ENCODE measurements around the gene GDAP1L1. TPM values are rescaled to one million over a fixed set of nuclear protein-coding genes. Genes with fewer than 3 reads are reported as not detected.
A peak's percentile ranks its signal among the peaks of the same experiment; 100 is the strongest.
"Not testable (repeated sequence)": the region's sequence is repeated elsewhere in the genome, so short reads cannot be mapped to it uniquely, and the experiment has no call there.

Gene GDAP1L1
- total RNA-seq, 2 donors from 2014 or later, result 1.2 TPM; not detected in 1

DNA sequence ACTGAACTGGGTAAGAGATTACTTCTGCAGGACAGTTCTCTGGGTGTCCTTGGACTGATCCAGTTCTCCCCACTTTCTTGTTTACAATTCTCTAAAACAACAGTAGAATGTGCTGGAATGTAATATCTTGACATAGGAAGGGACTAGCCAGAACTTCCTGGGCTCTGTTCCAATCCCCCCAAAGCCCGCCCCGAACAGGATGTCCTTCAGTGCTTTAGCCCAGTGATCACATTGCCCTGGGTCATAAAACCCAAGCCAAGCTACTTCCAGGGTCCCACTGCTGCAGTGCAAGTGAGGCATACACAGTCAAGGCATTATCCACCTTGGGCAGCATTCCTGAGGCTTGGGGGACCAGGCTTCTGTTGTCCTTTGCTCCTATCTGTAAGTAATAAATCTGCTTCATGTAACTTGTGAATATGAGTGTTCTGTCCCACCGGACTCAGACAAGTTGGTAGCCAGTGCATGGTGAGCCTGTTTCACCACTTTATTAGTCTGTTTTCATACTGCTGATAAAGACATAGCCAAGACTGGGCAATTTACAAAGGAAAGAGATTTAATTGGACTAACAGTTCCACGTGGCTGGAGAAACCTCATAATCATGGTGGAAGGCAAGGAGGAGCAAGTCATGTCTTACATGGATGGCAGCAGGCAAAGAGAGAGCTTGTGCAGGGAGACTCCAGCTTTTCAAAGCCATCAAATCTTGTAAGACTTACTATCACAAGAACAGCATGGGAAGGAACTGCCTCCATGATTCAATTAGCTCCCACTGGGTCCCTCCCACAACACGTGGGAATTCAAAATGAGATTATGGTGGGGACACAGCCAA lies 40.4 kb downstream of the GDAP1L1 start:
- H3K27ac ChIP-seq, result peak overlapping the region; percentile 42 to 46

DNA sequence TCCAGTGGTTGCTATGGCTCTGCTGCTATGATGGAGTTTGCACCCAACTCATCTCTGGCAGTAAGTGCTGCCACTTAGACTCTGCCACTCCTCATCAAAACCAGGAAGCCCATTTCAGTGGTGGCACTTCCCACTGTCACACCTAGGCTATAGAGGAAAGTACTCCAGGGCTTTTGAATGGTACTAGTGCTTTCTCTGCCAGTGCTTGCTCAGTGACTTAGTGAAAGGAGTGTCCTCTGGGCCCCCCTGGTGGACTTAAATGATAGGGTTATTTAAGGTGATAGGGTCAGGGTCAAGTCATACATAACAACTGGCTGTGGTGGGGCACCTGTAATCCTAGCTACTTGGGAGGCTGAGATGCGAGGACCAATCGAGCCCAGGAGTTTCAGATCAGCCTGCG lies 41.1 kb downstream of the GDAP1L1 start:
- Histone ChIP-seq H3K9me3 (no peaks in the 10 kb centered on the region), H3K27me3 (no peaks in the 10 kb centered on the region), H3K27ac (no peak overlapping the region), H3K36me3 (no peaks in the 10 kb centered on the region), H3K4me1 (peaks cover 0 to 13% of the 10 kb centered on the region in 2 donors), H3K4me3 (no peak overlapping the region)
- no peak for DNase-seq (ENCODE audit: low spot score)
- TF ChIP-seq, protein P1, sequence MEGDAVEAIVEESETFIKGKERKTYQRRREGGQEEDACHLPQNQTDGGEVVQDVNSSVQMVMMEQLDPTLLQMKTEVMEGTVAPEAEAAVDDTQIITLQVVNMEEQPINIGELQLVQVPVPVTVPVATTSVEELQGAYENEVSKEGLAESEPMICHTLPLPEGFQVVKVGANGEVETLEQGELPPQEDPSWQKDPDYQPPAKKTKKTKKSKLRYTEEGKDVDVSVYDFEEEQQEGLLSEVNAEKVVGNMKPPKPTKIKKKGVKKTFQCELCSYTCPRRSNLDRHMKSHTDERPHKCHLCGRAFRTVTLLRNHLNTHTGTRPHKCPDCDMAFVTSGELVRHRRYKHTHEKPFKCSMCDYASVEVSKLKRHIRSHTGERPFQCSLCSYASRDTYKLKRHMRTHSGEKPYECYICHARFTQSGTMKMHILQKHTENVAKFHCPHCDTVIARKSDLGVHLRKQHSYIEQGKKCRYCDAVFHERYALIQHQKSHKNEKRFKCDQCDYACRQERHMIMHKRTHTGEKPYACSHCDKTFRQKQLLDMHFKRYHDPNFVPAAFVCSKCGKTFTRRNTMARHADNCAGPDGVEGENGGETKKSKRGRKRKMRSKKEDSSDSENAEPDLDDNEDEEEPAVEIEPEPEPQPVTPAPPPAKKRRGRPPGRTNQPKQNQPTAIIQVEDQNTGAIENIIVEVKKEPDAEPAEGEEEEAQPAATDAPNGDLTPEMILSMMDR (IDR thresholded peaks at IDR 0.05), result no peak

More for the DNA sequence above, 40.4 kb downstream of the GDAP1L1 start:
- Histone ChIP-seq H3K4me3 (no peak overlapping the region), H3K27me3 (no peaks in the 10 kb centered on the region), H3K4me1 (peaks cover 0 to 13% of the 10 kb centered on the region in 2 donors), H3K9me3 (no peaks in the 10 kb centered on the region), H3K36me3 (no peaks in the 10 kb centered on the region)
- DNase-seq (ENCODE audit: low spot score), result no peak
- TF ChIP-seq, protein P1 (IDR thresholded peaks at IDR 0.05), result no peak

DNA sequence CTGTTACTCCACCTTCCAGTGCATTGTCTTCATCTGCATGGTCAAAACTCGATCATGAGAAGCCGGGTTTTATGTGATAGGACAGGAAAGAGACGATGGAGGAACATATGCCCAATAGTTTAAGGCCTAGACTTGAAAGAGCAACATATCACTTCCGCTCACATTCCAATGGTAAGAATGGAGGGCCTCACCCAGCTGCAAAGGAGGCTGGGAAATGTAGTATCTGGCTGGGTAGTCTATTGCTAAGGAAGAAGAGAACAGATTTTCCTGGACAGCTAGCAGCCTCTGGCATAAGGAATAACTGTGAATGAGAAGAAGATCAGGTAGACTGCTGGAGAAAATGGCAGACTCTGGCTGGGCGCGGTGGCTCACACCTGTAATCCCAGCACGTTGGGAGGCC lies 44.6 kb downstream of the GDAP1L1 start:
- peaks cover 0 to 13% of the 10 kb centered on the region in 2 donors for H3K4me1 ChIP-seq
- H3K9me3 ChIP-seq, result no peaks in the 10 kb centered on the region
- H3K27ac ChIP-seq, result no peak overlapping the region
- no peaks in the 10 kb centered on the region for H3K36me3 ChIP-seq
- no peak for DNase-seq (ENCODE audit: low spot score)
- TF ChIP-seq, protein P1 (IDR thresholded peaks at IDR 0.05), result no peak
- H3K27me3 ChIP-seq, result no peaks in the 10 kb centered on the region
- H3K4me3 ChIP-seq, result no peak overlapping the region

DNA sequence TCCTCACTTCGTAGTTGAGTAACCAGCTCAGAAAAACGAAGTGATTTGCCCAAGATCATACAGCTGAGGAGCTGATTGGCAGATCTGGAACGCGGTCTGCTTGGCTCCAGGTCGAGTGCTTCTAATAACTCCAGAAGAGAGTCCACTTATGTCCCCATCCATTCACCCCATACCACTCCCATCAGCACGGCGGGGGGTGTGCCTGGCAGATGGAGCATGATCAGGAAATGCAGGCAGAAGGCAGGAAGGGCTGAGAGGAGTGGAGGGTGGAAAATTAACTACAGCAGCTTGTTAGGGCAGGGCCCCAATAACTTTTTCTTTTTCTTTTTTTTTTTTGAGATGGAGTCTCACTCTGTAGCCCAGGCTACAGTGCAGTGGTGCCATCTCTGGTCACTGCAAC lies 48.9 kb downstream of the GDAP1L1 start:
- no peak for DNase-seq (ENCODE audit: low spot score)
- no peak overlapping the region for H3K27ac ChIP-seq
- H3K9me3 ChIP-seq, result no peaks in the 10 kb centered on the region

DNA sequence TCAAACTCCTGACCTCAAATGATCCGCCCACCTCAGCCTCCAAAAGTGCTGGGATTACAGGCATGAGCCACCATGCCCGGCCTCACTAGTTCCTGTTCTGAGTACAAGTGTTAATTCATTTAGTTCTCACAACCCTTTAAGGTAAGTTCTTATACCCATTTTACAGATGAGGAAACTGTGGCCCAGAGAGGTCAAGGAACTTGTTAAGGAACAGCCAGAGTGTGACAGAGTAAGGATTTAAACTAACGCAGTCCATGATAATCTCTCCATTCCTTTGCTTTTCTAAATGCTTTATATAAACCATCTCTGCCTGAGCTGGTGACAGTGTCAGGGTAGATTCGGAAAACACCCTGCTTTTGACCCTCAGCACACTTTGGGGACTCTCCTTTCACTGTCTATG lies 50.6 kb downstream of the GDAP1L1 start:
- no peak overlapping the region for H3K27ac ChIP-seq
- H3K36me3 ChIP-seq, result no peaks in the 10 kb centered on the region
- H3K9me3 ChIP-seq, result no peaks in the 10 kb centered on the region
- peaks cover 0 to 16% of the 10 kb centered on the region in 2 donors for H3K4me1 ChIP-seq
- TF ChIP-seq, protein P1 (IDR thresholded peaks at IDR 0.05), result no peak
- no peaks in the 10 kb centered on the region for H3K27me3 ChIP-seq
- H3K4me3 ChIP-seq, result no peak overlapping the region
- DNase-seq (ENCODE audit: low spot score), result no peak

More for the DNA sequence above, 48.9 kb downstream of the GDAP1L1 start:
- Histone ChIP-seq H3K4me3 (no peak overlapping the region), H3K4me1 (peaks cover 0 to 8% of the 10 kb centered on the region in 2 donors), H3K36me3 (no peaks in the 10 kb centered on the region), H3K27me3 (no peaks in the 10 kb centered on the region)
- TF ChIP-seq, protein P1 (IDR thresholded peaks at IDR 0.05), result no peak

DNA sequence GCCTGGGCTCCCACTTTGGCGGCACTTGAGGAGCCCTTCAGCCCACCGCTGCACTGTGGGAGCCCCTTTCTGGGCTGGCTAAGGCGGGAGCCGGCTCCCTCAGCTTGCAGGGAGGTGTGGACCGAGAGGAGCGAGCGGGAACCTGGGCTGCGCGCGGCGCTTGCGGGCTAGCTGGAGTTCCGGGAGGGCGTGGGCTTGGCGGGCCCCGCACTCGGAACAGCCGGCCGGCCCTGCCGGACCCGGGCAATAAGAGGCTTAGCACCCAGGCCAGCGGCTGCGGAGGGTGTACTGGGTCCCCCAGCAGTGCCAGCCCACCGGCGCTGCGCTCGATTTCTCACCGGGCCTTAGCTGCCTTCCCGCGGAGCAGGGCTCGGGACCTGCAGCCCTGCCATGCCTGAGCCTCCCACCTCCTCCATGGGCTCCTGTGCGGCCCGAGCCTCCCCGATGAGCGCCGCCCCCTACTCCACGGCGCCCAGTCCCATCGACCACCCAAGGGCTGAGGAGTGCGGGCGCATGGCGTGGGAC lies 52.0 kb downstream of the GDAP1L1 start:
- not testable (repeated sequence) for H3K27ac ChIP-seq; H3K27me3 ChIP-seq; H3K9me3 ChIP-seq; H3K36me3 ChIP-seq; DNase-seq (ENCODE audit: low spot score); H3K4me3 ChIP-seq
- peaks cover 0 to 17% of the 10 kb centered on the region in 2 donors for H3K4me1 ChIP-seq

Data from right atrium auricular region (tissue), 2 donors.